Sigmoid colon (tissue), 4 donors: Measurements from ENCODE around the gene CDH24.

Experiments used
- EP300 ChIP-seq, 4 donors: sonication (generic); formaldehyde crosslinking; IDR thresholded peaks; one replicate each; pipeline ENCODE4 v1.6.1; 2017; ENCODE audit warnings: antibody characterized with exemption in 4 of 4
- POLR2A ChIP-seq, 2 donors: fragments of 450-650 bp; IDR thresholded peaks; one replicate each; pipeline ENCODE4 v1.6.1; 2016; ENCODE audit warnings: antibody characterized with exemption in 2 of 2, mild to moderate bottlenecking in 2 of 2, moderate library complexity in 2 of 2
- POLR2AphosphoS5 ChIP-seq, 4 donors: sonication (generic); formaldehyde crosslinking; IDR thresholded peaks; one replicate each; pipeline ENCODE4 v1.6.1; 2017; ENCODE audit warnings: antibody characterized with exemption in 4 of 4
- TF ChIP-seq, protein P1 (sequence below), 4 experiments: fragments of 450-650 bp in 3 of 4; fragments of 200-600 bp in 1 of 4; IDR thresholded peaks; one replicate each; pipeline ENCODE4 v1.5.1; 2016 to 2019; ENCODE audit warnings: antibody characterized with exemption in 4 of 4, mild to moderate bottlenecking in 3 of 4, moderate library complexity in 2 of 4

DNA sequence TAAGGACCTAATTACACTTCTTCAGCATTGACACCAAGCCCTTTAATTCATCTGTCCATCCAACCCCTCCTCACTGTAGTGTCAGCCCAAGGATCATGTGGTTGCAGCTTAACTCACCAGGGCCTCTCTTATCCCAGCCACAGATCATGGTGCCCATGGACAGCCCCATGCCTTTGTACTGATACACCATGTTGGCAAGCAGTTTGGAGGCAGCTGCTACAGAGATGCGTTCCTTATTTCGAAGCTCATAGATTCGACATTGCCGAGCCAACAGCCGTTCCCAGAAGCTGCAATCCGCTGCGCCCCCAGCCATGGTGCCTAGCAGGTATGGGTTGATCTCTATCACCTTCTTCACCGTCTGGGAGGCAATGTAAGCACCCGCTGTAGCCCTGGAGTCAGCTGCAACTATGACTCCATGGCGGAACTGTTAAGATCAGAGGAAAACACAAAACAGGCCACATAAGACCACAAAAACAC is 24.0 kb downstream of the CDH24 start:
- TF ChIP-seq, protein P1, sequence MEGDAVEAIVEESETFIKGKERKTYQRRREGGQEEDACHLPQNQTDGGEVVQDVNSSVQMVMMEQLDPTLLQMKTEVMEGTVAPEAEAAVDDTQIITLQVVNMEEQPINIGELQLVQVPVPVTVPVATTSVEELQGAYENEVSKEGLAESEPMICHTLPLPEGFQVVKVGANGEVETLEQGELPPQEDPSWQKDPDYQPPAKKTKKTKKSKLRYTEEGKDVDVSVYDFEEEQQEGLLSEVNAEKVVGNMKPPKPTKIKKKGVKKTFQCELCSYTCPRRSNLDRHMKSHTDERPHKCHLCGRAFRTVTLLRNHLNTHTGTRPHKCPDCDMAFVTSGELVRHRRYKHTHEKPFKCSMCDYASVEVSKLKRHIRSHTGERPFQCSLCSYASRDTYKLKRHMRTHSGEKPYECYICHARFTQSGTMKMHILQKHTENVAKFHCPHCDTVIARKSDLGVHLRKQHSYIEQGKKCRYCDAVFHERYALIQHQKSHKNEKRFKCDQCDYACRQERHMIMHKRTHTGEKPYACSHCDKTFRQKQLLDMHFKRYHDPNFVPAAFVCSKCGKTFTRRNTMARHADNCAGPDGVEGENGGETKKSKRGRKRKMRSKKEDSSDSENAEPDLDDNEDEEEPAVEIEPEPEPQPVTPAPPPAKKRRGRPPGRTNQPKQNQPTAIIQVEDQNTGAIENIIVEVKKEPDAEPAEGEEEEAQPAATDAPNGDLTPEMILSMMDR (IDR thresholded peaks at IDR 0.05) = no peak
- TF ChIP-seq POLR2AphosphoS5 (IDR thresholded peaks at IDR 0.05) (no peak), POLR2A (IDR thresholded peaks at IDR 0.05) (no peak), EP300 (IDR thresholded peaks at IDR 0.05) (no peak)
